ENCODE results near the gene SHROOM1. TPM values are rescaled to one million over a fixed set of nuclear protein-coding genes. Genes with fewer than 3 reads are reported as not detected.

SHROOM1 gene
- total RNA-seq, 2 experiments from 2014 or later, result 0.60 to 2.4 TPM

- Histone ChIP-seq H3K36me3 (ENCODE audit: insufficient read depth, low read length) (no peaks in the 10 kb centered on the region), H3K79me2 (ENCODE audit: insufficient read depth, low read depth, low read length) (no peaks in the 10 kb centered on the region), H3K4me1 (ENCODE audit: insufficient read depth, low read length, poor library complexity, severe bottlenecking) (no peaks in the 10 kb centered on the region), H3K9me3 (ENCODE audit: low read length) (no peaks in the 10 kb centered on the region), H2AFZ (ENCODE audit: low read length) (no peak overlapping the region), H4K20me1 (ENCODE audit: insufficient read depth, low read length) (peaks cover 5% of the 10 kb centered on the region; the same call in 1 of the 2 replicates), H3K4me3 (ENCODE audit: low read depth, low read length, poor library complexity, severe bottlenecking) (no peak overlapping the region), H3K27ac (ENCODE audit: low read depth, low read length, poor library complexity, severe bottlenecking) (no peak overlapping the region), H3K4me2 (ENCODE audit: low read length) (no peak overlapping the region), H3K9me2 (ENCODE audit: insufficient read depth, low read length) (no peaks in the 10 kb centered on the region)
- TF ChIP-seq CTCF (conservative IDR thresholded peaks at IDR 0.05; ENCODE audit: low read length) (no peak), EZH2phosphoT487 (IDR thresholded peaks at IDR 0.05; ENCODE audit: borderline replicate concordance, low read depth, low read length) (no peak)
- POLR2A ChIA-PET, result interaction anchor here (0.5 kb wide), 1 partner anchor 264 kb away, joined by 3 read pairs; no protein-coding TSS in a partner anchor
- DNase-seq (ENCODE audit: low spot score), result no peak
- no TSS peak for BruUV-seq (replicated peaks)
- intact Hi-C loops (cut with micrococcal nuclease; ENCODE audit: unreplicated experiment), result no loop called here
- CTCF ChIA-PET (ENCODE audit: unreplicated experiment), result no interaction called here
Observed at GRCh38 chr5:132812123-132812765, 18.2 kb downstream of the SHROOM1 start.

- no peaks in the 10 kb centered on the region for H3K36me3 ChIP-seq (ENCODE audit: insufficient read depth, low read length)
- POLR2A ChIA-PET, result interaction anchor here (0.7 kb wide), 1 partner anchor 15 kb away, joined by 8 read pairs; no protein-coding TSS in a partner anchor
- H3K9me2 ChIP-seq (ENCODE audit: insufficient read depth, low read length), result no peaks in the 10 kb centered on the region
- H3K9me3 ChIP-seq (ENCODE audit: low read length), result no peaks in the 10 kb centered on the region
- intact Hi-C loops (cut with micrococcal nuclease; ENCODE audit: unreplicated experiment), result no loop called here
- CTCF ChIA-PET (ENCODE audit: unreplicated experiment), result no interaction called here
- no peaks in the 10 kb centered on the region for H3K79me2 ChIP-seq (ENCODE audit: insufficient read depth, low read depth, low read length)
- no peak for TF ChIP-seq EZH2phosphoT487 (IDR thresholded peaks at IDR 0.05; ENCODE audit: borderline replicate concordance, low read depth, low read length)
- no peak for TF ChIP-seq CTCF (conservative IDR thresholded peaks at IDR 0.05; ENCODE audit: low read length)
- H2AFZ ChIP-seq (ENCODE audit: low read length), result no peak overlapping the region
- no TSS peak for BruUV-seq (replicated peaks)
- no peak overlapping the region for H3K4me3 ChIP-seq (ENCODE audit: low read depth, low read length, poor library complexity, severe bottlenecking)
- H4K20me1 ChIP-seq (ENCODE audit: insufficient read depth, low read length), result peaks cover 5% of the 10 kb centered on the region; the same call in 1 of the 2 replicates
- no peaks in the 10 kb centered on the region for H3K4me1 ChIP-seq (ENCODE audit: insufficient read depth, low read length, poor library complexity, severe bottlenecking)
- H3K27ac ChIP-seq (ENCODE audit: low read depth, low read length, poor library complexity, severe bottlenecking), result no peak overlapping the region
- H3K4me2 ChIP-seq (ENCODE audit: low read length), result no peak overlapping the region
- no peak for DNase-seq (ENCODE audit: low spot score)
Observed at GRCh38 chr5:132810605-132811004, 19.8 kb downstream of the SHROOM1 start.

- POLR2A ChIA-PET, result no interaction called here
- Histone ChIP-seq H2AFZ (ENCODE audit: low read length) (no peak overlapping the region), H3K9me2 (ENCODE audit: insufficient read depth, low read length) (no peaks in the 10 kb centered on the region), H4K20me1 (ENCODE audit: insufficient read depth, low read length) (peaks cover 5% of the 10 kb centered on the region; the same call in 1 of the 2 replicates), H3K4me3 (ENCODE audit: low read depth, low read length, poor library complexity, severe bottlenecking) (no peak overlapping the region), H3K36me3 (ENCODE audit: insufficient read depth, low read length) (no peaks in the 10 kb centered on the region), H3K4me1 (ENCODE audit: insufficient read depth, low read length, poor library complexity, severe bottlenecking) (no peaks in the 10 kb centered on the region), H3K79me2 (ENCODE audit: insufficient read depth, low read depth, low read length) (no peaks in the 10 kb centered on the region), H3K9me3 (ENCODE audit: low read length) (no peaks in the 10 kb centered on the region), H3K27ac (ENCODE audit: low read depth, low read length, poor library complexity, severe bottlenecking) (no peak overlapping the region), H3K4me2 (ENCODE audit: low read length) (no peak overlapping the region)
- no peak for TF ChIP-seq CTCF (conservative IDR thresholded peaks at IDR 0.05; ENCODE audit: low read length)
- no peak for TF ChIP-seq EZH2phosphoT487 (IDR thresholded peaks at IDR 0.05; ENCODE audit: borderline replicate concordance, low read depth, low read length)
- DNase-seq (ENCODE audit: low spot score), result no peak
- CTCF ChIA-PET (ENCODE audit: unreplicated experiment), result no interaction called here
- BruUV-seq (replicated peaks), result no TSS peak
- intact Hi-C loops (cut with micrococcal nuclease; ENCODE audit: unreplicated experiment), result no loop called here
Observed at GRCh38 chr5:132808866-132809265, 21.6 kb downstream of the SHROOM1 start.
